ENCODE results near the gene CPEB4. TPM values are rescaled to one million over a fixed set of nuclear protein-coding genes. Genes with fewer than 3 reads are reported as not detected.
A peak's percentile ranks its signal among the peaks of the same experiment; 100 is the strongest.

The CPEB4 gene
- 37.4 TPM for total RNA-seq

GRCh38 chr5:173887610-173888472, at the start of gene CPEB4:
Gene CPEB4, plus strand, starts transcription at chr5:173888349. Its CDS starts 1,385 bp downstream, at chr5:173889734.
- peak within 1 kb of the TSS; percentile 78 to 86 for H3K4me3 ChIP-seq
- intact Hi-C loops (cut with DNase I), result loop anchor here (1.0 to 5.0 kb wide), 5 partner anchors 36 to 272 kb away; partner anchors contain the start of gene BOD1
- H3K9me3 ChIP-seq, result no peaks in the 10 kb centered on the region
- H3K4me1 ChIP-seq, result no peaks in the 10 kb centered on the region
- no peaks in the 10 kb centered on the region for H3K36me3 ChIP-seq
- H3K27me3 ChIP-seq, result no peaks in the 10 kb centered on the region
- peak within 1 kb of the TSS; percentile 86 to 90 for H3K27ac ChIP-seq
- no peak for TF ChIP-seq CTCF (IDR thresholded peaks at IDR 0.05)
- DNase-seq (ENCODE audit: low spot score in 2 of 2), result peak; percentile 98 to 100

- no peak overlapping the region for H3K4me3 ChIP-seq
- no peaks in the 10 kb centered on the region for H3K9me3 ChIP-seq
- no peaks in the 10 kb centered on the region for H3K36me3 ChIP-seq
- DNase-seq (ENCODE audit: low spot score in 2 of 2), result no peak
- no peaks in the 10 kb centered on the region for H3K4me1 ChIP-seq
- no peak overlapping the region for H3K27ac ChIP-seq
- no peak for TF ChIP-seq CTCF (IDR thresholded peaks at IDR 0.05)
- no peaks in the 10 kb centered on the region for H3K27me3 ChIP-seq
- intact Hi-C loops (cut with DNase I), result no loop called here
Observed at GRCh38 chr5:173839117-173839713, 48.9 kb upstream of the CPEB4 start.

GRCh38 chr5:173840111-173840983, 47.8 kb upstream of the CPEB4 start:
- Histone ChIP-seq H3K9me3 (no peaks in the 10 kb centered on the region), H3K4me3 (no peak overlapping the region), H3K36me3 (no peaks in the 10 kb centered on the region), H3K27me3 (no peaks in the 10 kb centered on the region), H3K4me1 (no peaks in the 10 kb centered on the region), H3K27ac (no peak overlapping the region)
- TF ChIP-seq CTCF (IDR thresholded peaks at IDR 0.05), result no peak
- DNase-seq (ENCODE audit: low spot score in 2 of 2), result no peak
- intact Hi-C loops (cut with DNase I), result no loop called here

GRCh38 chr5:173841710-173842109, 46.4 kb upstream of the CPEB4 start:
- intact Hi-C loops (cut with DNase I), result no loop called here
- H3K27me3 ChIP-seq, result no peaks in the 10 kb centered on the region
- no peak overlapping the region for H3K4me3 ChIP-seq
- H3K36me3 ChIP-seq, result no peaks in the 10 kb centered on the region
- TF ChIP-seq CTCF (IDR thresholded peaks at IDR 0.05), result no peak
- no peak for DNase-seq (ENCODE audit: low spot score in 2 of 2)
- H3K9me3 ChIP-seq, result no peaks in the 10 kb centered on the region
- no peaks in the 10 kb centered on the region for H3K4me1 ChIP-seq
- H3K27ac ChIP-seq, result no peak overlapping the region

- Histone ChIP-seq H3K27me3 (no peaks in the 10 kb centered on the region), H3K27ac (no peak overlapping the region), H3K4me3 (no peak overlapping the region), H3K36me3 (no peaks in the 10 kb centered on the region), H3K4me1 (no peaks in the 10 kb centered on the region), H3K9me3 (no peaks in the 10 kb centered on the region)
- intact Hi-C loops (cut with DNase I), result no loop called here
- no peak for DNase-seq (ENCODE audit: low spot score in 2 of 2)
- no peak for TF ChIP-seq CTCF (IDR thresholded peaks at IDR 0.05)
Observed at GRCh38 chr5:173843794-173844193, 44.4 kb upstream of the CPEB4 start.

Measured in ascending aorta (tissue), 2 donors.